A673 (cell line): ENCODE results near the gene CST4.
"Not testable (repeated sequence)": the region's sequence is repeated elsewhere in the genome, so short reads cannot be mapped to it uniquely, and the experiment has no call there.

Experiments
- CTCF ChIP-seq: fragments of 300-800, 200-600 bp; sonication (generic); conservative IDR thresholded peaks from 2 replicates; pipeline ENCODE4 v1.5.1; 2017; ENCODE audit warnings: low read depth, mild to moderate bottlenecking, antibody characterized with exemption, low read length, moderate library complexity, mixed read lengths
- EZH2 ChIP-seq: fragments of 200-600 bp; sonication (generic); IDR thresholded peaks from 2 replicates; pipeline ENCODE4 v1.6.1; 2017; ENCODE audit warnings: borderline replicate concordance, low read depth, mild to moderate bottlenecking, mixed read lengths, antibody characterized with exemption, low read length; ENCODE audit not compliant: poor library complexity, severe bottlenecking

GRCh38 chr20:23692725-23693619 lies 4.1 kb upstream of the CST4 start:
- not testable (repeated sequence) for TF ChIP-seq EZH2, CTCF
